Esophagus mucosa (tissue), 1 donor: ENCODE measurements around the gene MTA3. TPM values are rescaled to one million over a fixed set of nuclear protein-coding genes. Genes with fewer than 3 reads are reported as not detected.
A peak's percentile ranks its signal among the peaks of the same experiment; 100 is the strongest.
"Not testable (repeated sequence)": the region's sequence is repeated elsewhere in the genome, so short reads cannot be mapped to it uniquely, and the experiment has no call there.

Source experiments
- ATAC-seq: fragments of 200-7000 bp; cut with Tn5 transposase; one replicate; pipeline ENCODE4 v1.9.1; 2020
- total RNA-seq: library from RNA; stranded (reverse); gene quantifications from one replicate; pipeline ENCODE4 v1.2.4, GENCODE V29; 2023
- donor health status: DM: yes; HTN: yes; CAD: no.

The MTA3 gene
- total RNA-seq, 1 donor from 2014 or later = 44.4 TPM

DNA sequence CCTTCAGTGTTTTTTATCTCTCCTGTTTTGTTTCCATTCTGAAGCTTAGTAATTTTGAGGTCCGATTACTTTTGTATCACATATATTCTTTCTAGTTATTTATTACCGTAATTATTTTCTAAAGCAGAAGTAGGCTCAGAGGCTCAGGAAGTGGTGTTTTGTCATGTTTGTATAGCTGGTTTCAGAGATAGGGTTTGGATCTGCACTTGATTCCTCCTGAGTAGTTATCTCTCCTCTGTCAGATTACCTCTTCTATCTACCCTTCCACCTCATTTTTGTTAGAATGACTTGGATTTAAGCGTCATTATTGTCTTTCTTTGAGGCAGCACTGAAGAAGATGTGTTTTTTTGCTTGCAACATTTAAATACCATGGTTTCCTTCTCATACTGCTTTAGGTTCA lies 95.4 kb downstream of the MTA3 start:
- no peak for ATAC-seq

DNA sequence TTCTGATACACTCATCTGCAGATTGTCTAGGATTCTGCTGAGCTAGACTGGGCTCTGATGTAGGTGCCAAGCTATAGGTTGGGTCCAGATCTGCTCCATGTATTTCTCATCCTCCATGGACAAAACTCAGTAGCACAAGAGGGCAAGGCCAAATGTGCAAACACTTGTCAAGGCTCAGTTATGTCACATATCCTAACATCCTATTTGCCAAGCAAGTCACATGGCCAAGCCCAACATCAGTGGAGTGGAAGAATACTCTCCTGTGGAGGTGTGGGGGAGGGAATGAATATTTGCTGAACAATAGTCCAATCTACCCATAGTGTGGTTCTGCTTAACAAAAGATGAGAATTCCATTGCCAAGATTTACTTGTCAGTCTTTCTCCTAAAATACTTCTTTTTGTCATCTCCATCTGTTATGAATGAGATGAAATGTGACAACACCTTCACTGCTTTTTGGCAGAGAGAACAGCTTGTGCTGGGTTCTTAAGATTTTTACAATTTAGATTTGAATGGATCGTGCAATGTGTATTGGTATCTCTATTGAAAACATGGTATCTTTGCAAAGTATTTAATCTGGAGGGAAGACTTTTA lies 105.7 kb downstream of the MTA3 start:
- no peak for ATAC-seq

DNA sequence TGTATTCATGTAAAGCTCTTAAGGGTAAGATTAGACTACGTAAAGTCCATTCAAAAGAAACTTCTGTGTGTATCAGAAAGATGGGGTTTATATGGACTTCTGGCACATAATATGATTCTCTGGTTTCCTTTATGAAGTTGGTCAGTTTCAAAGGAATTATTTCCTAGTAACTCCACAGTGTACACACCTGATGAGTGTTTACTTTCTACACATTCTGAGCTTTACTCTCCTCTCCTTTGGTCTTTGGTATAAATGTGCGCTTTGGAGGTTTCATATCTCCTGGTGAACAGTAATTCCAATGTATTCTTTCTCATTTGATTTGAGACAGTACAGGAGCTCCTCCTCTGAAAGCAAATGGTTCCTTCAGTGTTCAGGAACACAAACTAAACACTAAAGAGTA lies 107.4 kb downstream of the MTA3 start:
- no peak for ATAC-seq

DNA sequence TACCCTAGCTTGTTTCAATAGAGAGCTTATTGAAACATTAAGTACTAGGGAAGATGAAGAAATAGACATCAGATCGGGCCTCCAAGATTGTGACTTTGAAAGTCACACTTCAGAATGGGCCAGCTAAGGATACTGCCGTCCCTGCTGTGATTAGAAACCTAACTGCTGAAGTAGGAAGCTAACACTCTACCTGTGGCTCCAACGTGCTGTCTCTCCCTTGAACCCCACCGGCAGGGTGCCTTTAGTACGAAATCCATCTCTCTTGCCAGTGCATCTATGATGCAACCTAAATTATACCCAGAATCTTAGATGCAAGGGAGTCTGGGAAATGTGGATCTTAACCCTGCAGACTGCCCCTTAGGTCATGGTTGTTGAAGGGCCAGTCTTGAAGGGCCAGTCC lies 116.9 kb downstream of the MTA3 start:
- no peak for ATAC-seq

DNA sequence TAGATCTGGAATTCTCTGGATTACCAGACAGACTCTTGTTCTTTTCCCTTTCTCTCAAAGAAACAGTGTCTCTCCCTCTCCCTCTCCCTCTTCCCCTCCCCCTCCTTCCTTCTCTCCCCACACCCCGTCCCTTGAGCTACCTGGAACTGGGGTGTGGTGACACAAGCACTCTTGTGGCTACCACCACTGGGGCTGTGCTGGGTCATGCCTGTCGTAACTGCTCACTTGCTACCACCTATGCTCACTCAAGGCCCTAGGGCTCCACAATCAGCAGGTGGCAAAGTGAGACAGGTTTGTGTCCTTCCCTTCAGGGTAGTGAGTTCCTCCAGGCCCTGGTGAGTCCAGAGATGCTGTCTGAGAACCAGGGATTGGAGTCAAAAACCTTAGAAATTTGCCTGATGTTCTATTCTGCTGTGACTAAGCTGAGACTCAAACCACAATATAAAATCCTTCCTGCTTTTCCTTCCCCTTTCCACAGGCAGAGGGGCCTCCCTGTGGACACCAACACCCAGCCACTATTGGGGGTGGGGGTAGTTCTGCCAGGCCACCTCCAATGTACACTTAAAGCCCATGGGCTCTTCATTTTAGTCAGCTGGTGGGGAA lies 124.7 kb downstream of the MTA3 start:
- no peak for ATAC-seq

DNA sequence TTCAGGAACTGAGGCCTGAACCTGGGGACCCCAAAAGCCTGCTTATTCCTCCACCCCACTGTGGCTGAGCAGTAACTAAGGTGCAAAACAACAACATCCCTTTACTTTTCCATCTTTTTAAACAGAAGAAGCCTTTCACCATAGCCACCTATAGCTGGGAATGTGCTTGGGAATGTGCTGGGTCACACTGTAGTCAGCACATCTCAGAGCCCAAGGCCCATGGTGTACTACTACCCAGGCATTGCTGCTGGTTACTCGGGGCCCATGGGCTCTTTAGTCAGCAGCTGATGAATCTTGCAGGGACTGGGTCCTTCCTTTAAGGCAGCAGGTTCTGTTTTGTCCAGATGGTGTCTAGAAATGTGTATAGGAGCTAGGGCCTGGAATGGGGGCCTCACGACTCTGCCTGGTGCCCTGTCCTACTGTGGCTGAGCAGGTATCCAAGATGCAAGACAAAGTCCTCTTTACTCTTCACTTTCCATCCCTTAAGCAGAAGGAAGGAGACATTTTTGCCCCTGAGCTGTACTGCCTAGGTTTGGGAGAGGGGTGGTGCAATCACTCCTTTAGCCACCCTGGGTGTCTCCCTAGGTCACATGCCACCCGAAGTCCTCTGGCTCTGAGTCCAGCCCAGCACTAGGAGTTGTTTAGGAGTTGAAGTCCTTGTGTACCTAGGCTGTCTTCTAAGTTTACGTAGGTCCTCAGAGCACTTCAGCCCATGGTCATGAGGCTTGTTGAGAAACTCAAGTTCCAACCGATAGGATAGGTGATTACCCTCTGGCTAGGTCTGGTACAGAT lies 125.5 kb downstream of the MTA3 start:
- ATAC-seq = no peak

DNA sequence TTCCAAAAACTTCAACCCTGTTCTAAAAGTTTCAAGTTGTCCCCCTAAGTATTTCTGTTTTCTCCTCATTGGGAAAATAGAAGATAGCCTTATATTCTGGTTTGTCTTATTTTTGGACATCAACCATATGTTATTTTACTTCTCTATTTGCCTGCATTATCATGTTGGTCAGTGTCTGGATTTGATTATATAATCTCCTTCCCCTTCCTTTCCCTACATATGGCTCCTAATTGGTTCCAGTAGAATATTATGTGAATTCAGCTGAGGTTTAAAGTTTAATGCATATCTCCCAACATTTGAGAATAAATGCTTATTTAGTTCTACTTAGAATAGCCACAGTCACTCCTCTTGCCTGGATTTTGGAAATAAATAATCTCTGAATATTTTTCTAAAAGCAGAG lies 128.6 kb downstream of the MTA3 start:
- no peak for ATAC-seq

DNA sequence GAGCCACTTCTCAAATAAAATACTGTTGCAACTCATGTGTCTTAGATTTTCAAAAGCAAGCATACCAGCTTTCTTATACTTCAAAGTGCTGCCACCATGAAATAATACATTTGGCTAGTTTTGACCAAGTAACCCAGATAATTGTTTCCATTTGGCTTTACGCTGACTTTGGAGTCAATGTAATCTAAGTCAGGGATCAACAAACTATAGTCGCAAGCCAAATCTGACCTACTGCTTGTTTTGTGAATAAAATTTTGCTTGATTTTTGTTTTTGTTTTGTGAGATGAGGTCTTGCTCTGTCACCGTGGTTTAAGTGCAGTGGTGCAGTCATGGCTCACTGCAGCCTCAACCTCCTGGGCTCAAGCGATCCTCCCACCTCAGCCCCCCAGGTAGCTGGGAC lies 130.5 kb downstream of the MTA3 start:
- ATAC-seq = no peak

DNA sequence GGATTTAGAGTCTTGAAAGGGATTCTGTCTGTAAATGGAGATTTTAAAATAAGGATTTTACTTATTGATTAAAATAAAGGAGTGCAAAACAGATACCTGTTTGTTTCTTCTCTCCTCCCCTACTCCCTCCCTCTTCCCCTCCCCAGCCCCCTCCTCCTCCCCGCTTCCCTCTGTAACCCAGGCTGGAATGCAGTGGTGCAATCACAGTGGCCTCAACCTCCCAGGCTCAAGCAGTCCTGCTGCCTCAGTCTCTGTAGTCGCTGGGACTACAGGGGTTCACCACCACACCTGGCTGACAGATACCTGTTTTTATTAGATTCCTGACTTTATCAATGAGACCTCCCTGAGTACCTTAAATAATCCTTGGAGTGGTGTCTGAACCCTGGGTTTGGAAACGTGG lies 138.4 kb downstream of the MTA3 start:
- ATAC-seq = no peak

DNA sequence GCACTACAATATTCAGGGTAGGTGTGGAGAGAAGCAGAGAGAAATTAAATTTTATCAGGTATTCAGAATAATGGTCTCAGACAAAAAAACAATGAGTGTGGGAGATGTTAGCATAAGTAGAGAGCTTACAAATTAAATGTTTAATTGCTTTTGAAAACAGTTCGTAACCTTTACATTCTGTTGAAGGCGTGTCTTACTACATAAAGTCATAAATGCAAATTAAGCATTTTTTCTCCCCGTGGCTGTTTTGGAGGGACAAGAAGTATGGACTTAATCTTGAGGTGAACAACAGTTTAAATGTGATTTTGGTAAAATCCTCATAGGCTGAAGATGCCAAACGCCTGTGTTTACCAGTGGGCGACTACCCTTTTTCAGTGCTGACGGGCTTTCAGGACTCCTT lies 139.7 kb downstream of the MTA3 start:
- no peak for ATAC-seq

DNA sequence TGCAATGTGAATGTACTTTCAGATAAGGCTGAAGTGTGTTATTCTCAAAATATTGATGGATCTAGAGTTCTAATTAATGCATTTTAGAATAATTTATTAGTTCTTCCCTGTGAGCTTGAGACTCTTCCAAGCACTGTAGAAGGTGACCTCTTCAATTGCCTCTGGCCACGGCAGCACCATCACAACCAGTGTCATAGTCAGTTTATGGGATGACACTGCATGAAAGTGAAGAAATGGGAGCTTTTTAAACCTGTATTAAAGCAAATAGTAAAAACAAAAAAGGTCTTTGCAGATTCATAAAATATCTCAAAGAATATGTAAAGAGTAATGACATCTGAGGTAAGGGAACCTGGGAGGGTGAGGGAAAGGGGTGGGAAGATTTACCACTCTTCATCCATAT lies 143.5 kb downstream of the MTA3 start:
- ATAC-seq = no peak

DNA sequence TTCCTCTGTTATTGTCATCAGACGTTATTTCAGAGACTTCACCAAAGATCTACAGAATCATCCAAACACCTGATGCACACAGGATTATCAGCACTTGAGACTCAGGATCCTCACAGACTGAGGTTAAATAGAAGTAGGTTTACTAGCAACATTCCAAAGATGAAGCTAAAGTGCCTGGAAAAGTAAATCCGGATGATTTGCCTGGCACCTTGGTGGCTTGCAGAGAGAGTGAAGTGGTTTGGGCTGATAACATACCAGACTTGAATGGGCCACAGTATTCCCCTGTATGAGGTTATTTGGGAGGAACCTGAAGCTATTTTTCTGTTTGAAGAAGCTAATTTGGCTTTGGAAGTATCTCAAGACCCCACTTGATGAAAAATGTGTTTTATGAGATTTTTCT lies 144.5 kb downstream of the MTA3 start:
- ATAC-seq = no peak

DNA sequence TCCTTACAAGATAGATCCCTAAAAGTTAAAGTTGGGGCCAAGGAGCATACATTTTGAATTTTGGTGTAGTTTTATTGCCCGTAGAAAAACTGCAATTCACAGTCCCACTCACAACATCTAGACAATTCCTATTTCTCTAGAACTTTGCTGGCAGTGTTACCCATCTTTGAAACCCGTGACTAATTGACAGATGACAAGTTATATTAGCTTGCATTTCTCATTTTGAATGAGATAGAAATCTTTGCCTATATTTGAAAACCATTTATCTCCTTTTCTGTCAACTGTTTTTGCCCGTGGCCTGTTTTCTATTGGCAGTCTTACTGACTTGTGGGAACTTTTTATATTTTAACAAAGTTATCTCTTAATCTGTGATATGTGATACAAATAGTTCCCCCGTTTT lies 145.5 kb downstream of the MTA3 start:
- ATAC-seq = no peak

DNA sequence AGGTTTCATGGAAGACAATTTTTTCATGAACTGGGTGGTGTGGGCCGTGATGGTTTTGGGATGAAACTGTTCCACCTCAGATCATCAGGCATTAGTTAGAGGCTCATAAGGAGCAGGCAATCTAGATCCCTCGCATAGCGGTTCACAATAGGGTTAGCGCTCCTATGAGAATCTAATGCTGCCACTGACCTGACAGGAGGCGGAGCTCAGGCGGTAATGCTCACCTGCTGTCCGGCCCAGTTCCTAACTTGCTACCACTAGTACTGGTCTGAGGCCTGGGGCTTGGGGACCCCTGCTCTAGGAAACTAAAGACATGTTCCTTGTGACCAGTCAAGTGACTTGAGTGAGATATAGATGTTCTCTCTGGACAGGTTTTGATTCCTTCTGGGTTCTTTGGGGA lies 146.3 kb downstream of the MTA3 start:
- ATAC-seq = no peak

DNA sequence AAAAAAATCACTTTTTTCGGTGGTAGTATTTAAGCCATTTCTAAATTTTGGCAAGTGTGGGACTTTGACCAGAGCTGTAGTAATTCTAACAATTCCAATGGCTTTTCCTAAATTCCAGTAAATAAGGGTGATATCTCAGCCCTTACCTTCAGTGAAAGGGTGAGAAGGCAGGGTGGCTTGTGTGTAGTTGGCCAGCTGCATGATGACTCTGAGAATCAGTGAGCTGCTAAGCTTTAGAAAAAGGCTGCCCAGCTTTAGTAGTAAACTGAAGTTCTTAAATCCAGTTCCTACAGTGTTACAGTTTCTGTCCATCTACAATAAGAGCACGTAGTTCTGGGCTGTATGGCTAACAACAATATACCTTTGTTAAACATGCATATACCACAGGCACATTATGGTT lies 153.5 kb downstream of the MTA3 start:
- no peak for ATAC-seq

DNA sequence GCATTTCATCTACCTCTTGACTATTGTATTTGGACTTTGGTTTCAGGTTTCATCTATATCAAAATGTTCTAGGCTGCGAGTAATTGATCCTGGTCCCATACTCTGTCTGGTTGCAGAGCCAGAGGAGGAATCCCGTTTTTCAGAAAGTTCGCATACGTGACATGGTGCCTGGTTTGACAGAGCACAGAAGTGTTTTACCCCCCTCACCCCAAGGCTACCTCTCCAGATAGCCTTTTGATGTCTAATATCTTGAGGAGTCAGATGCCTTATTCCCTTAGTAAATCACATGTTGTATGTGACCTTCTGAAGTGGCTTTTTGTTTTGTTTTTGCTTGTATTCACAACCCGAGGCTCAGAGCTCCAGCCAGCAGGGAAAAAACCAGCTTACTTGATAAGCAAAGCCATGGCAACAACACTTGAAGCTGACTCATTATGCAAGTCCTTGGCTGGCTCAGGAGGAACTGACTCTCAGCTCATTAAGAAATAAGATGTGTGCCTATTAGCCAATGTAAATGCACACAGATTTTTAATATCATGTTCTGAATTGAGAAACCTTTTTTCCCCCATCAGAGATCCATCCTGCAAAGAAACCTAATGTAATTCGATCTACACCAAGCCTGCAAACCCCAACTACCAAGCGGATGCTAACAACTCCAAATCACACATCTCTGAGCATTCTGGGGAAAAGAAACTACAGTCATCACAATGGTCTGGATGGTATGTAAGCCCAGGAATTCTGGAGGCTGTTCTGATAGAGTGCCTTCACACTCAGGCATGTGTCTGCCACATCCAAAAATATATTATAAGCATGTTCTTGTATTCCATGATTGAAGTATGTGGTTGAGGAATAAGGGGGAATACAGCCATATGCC lies 154.1 kb downstream of the MTA3 start:
- peak; percentile 67 for ATAC-seq

DNA sequence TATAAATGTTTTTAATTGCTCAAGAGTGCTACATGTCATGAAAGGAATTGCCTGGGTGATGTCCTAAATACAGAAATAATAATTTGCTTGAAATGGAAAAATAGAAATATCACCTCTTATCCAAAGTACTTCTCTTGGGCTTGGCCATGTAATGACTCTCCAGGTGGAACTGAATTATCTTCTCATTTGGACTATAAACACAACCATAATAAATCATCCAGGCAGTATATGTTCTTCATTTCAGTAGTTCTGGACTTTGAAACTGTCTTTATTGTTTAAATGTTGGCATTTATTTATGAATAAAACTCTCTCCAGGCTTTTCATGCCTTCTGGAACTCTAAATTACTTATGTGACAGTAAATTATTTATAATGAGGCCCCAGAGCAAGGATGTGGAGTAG lies 155.0 kb downstream of the MTA3 start:
- ATAC-seq = no peak

DNA sequence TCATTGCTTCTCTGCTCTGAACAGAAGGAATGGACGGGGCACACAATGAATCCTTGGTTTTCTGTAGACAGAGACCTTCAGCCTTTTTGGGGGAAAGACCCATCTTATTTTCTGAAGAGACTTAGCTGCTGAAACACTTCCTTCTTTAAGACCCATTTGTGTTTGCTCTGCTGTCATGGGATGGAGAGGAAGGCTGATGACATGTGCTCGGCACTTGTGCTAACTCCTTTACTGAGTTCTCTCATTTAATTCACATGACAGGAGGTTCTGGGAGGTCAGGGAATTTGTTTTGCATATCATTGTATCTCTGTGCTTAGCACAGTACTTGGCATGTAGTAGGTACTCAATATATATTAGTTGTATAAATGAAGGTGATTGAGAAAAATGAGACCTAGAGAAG lies 156.5 kb downstream of the MTA3 start:
- ATAC-seq = no peak

DNA sequence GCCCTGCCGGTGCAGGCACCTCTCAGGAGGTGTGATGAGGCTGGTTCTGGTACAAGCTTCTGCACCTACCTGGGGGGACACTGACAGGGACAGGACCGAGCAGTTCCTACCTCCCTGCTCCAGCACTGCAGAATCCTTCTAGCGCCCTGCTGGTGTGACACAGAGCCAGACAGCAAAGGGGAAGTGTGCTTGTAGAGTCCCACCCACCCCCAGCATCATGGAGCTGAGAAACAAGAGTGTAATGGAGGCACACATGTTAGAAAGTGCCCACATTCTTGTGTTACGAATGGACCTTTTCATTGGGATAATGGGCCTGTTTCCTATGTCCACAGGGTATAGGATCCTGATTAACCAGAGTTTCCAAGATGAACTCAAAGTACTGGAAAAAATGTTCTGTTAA lies 157.2 kb downstream of the MTA3 start:
- no peak for ATAC-seq

DNA sequence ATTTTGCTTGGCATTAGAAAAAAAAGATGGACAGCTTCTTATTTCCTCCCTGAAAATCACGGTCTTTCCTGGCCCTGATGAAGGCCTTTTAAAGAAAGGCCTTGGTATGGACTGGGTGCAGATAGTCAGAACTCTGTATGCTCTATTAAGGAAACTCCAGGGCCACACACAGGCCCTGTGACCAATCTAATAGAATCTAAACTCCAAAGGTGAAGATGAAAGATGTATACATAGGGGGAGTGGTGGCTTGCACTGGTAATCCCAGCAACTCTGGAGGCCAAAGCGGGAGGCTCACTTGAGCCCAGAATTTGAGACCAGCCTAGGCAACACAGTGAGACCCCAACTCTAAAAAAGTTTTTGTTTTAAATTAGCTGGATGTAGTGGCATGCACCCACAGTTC lies 158.2 kb downstream of the MTA3 start:
- ATAC-seq = no peak

DNA sequence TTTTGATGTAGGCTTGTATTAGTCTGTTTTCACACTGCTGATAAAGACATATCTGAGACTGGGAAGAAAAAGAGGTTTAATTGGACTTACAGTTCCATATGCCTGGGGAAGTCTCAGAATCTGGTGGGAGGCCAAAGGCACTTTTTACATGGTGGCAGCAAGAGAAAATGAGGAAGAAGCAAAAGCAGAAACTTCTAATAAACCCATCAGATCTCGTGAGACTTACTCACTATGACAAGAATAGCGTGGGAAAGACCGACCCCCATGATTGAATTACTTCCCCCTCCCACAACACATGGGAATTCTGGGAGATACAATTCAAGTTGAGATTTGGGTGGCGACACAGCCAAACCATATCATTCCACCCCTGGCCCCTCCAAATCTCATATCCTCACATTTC lies 162.9 kb downstream of the MTA3 start:
- not testable (repeated sequence) for ATAC-seq

DNA sequence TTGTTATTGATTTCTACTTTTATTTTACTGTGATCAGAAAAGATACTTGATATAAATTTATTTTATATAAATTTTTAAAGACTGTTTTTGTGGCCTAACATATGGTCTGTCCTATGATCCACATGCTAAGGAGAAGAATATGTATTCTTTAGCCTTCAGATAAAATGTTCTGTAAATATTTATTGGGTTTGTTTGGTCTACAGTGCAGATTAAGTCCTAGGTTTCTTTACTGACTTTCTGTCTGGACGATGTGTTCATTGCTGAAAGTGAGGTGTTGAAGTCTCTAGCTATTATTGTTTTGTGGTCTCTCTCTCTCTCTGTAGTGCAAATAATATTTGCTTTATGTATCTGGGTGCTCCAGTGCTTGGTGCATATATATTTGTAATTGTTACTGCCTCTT lies 165.4 kb downstream of the MTA3 start:
- no peak for ATAC-seq

DNA sequence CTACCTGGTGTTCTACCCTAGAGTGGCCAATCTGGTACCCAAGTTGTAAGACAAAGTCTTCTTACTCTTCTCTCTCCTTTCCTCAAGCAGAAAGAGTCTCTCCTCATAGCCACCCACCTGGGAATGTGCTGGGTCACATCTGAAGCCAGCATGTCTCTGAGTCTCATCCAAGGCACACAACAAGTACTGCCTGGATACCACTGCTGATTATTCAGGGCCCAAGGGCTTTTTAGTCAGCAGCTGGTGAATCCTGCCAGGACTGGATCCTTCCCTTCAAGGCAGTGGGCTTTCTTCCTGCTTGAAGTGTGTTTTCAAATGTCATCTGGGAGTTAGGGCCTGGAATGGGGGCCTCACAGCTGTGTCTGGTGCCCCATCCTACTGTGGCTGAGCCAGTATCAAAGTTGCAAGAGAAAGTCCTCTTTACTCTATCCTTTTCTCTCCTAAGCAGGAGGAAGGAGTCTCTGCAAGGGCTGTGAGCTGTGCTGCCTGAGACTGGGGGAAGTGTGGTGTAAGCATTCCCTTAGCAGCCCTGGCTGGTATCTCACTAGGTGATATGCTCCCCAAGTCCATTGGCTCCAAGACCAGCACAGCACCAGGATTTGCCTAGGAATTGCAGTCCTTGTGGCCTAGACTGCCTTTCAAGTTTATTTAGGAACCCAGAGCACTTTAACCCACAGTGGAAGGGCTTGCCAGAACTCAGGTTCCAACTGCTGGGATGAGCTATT lies 168.3 kb downstream of the MTA3 start:
- ATAC-seq = no peak
